ENCODE results near the gene TCP11L2.

Gene TCP11L2

DNA sequence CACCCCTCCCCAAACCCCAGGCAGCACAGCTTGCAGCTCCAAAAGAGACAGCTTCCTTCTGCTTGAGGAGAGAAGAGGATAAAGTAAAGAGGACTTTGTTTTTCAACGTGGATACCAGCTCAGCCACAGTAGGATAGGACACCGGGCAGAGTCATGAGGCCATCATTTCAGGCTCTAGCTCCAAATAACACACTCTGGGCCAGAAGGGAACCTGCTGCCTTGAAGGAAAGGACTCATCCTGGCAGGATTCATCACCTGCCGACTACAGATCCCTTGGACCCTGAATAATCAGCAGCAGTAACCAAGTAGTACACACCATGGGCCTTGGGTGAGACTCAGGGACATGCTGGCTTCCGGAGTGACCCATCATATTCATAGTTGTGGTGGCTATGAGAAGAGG lies 44.3 kb upstream of the TCP11L2 start:
- no peaks in the 10 kb centered on the region for H3K9me3 ChIP-seq (ENCODE audit: control insufficient read depth, low read length)
- TF ChIP-seq CTCF (IDR thresholded peaks at IDR 0.05), result no peak
- H3K27me3 ChIP-seq (ENCODE audit: control insufficient read depth, insufficient read depth, low read length), result no peaks in the 10 kb centered on the region
- H3K9ac ChIP-seq, result no peak overlapping the region
- H2AFZ ChIP-seq, result no peak overlapping the region
- H3K4me2 ChIP-seq (ENCODE audit: low read length), result no peak overlapping the region
- H3K79me2 ChIP-seq, result no peaks in the 10 kb centered on the region
- H3K4me3 ChIP-seq (ENCODE audit: low read depth, low read length), result no peak overlapping the region
- no peak overlapping the region for H3K27ac ChIP-seq
- no peaks in the 10 kb centered on the region for H3K36me3 ChIP-seq (ENCODE audit: control insufficient read depth, insufficient read depth, low read length)
- no peaks in the 10 kb centered on the region for H3K4me1 ChIP-seq

DNA sequence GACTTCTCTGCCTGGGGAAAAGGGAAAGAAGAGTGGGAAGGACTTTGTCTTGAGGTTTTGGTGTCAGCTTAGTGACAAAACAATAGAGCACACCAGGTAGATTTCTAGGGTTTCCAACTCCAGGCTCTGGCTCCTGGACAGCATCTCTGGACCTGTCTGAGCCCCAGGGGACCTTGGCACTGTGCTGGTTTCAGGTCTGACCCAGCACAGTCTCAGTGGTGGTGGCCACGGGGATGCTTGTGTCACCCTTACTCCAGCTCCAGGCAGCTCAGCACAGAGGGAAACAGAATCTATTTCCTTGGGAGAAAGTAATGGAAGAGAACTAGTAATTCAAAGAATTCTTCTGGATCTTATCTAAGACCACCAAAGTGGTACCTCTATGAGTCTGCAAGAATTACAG lies 43.6 kb upstream of the TCP11L2 start:
- Histone ChIP-seq H3K4me3 (ENCODE audit: low read depth, low read length) (no peak overlapping the region), H3K36me3 (ENCODE audit: control insufficient read depth, insufficient read depth, low read length) (no peaks in the 10 kb centered on the region), H3K4me2 (ENCODE audit: low read length) (no peak overlapping the region), H3K4me1 (no peaks in the 10 kb centered on the region), H3K79me2 (no peaks in the 10 kb centered on the region), H3K27me3 (ENCODE audit: control insufficient read depth, insufficient read depth, low read length) (no peaks in the 10 kb centered on the region), H3K9me3 (ENCODE audit: control insufficient read depth, low read length) (no peaks in the 10 kb centered on the region), H2AFZ (no peak overlapping the region), H3K27ac (no peak overlapping the region), H3K9ac (no peak overlapping the region)
- TF ChIP-seq CTCF (IDR thresholded peaks at IDR 0.05), result no peak

- Histone ChIP-seq H3K27me3 (ENCODE audit: control insufficient read depth, insufficient read depth, low read length) (no peaks in the 10 kb centered on the region), H3K4me1 (peaks cover 8% of the 10 kb centered on the region), H3K9me3 (ENCODE audit: control insufficient read depth, low read length) (no peaks in the 10 kb centered on the region), H3K4me2 (ENCODE audit: low read length) (no peak overlapping the region), H3K9ac (no peak overlapping the region), H2AFZ (no peak overlapping the region), H3K79me2 (no peaks in the 10 kb centered on the region), H3K4me3 (ENCODE audit: low read depth, low read length) (no peak overlapping the region), H3K36me3 (ENCODE audit: control insufficient read depth, insufficient read depth, low read length) (no peaks in the 10 kb centered on the region), H3K27ac (no peak overlapping the region)
- TF ChIP-seq CTCF (IDR thresholded peaks at IDR 0.05), result no peak
Measured at GRCh38 chr12:106265116-106265515, 37.4 kb upstream of the TCP11L2 start.

DNA sequence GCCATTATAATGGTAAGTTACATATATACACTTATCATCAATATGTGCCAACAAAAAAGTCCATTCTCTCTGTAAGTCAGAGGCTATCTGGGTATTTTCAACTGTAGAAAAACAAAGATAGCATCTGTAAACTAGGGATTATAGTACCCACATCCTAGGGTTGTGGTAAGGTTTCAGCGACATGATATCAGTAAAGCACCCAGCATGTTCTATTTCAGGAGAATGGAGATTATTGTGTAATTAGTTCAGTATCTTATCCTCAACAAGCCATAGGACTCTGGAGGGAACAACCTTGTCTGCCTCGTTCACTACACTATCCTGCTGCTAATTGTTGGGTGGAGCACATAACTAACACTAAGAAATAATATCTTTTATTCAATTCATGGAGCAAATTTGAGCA lies 35.0 kb upstream of the TCP11L2 start:
- no peak for TF ChIP-seq CTCF (IDR thresholded peaks at IDR 0.05)
- H3K27ac ChIP-seq, result no peak overlapping the region

GRCh38 chr12:106269150-106269771 lies 33.3 kb upstream of the TCP11L2 start:
- Histone ChIP-seq H3K27me3 (ENCODE audit: control insufficient read depth, insufficient read depth, low read length) (no peaks in the 10 kb centered on the region), H3K4me2 (ENCODE audit: low read length) (no peak overlapping the region), H3K27ac (no peak overlapping the region), H3K4me3 (ENCODE audit: low read depth, low read length) (no peak overlapping the region), H3K36me3 (ENCODE audit: control insufficient read depth, insufficient read depth, low read length) (no peaks in the 10 kb centered on the region), H3K9ac (no peak overlapping the region), H2AFZ (no peak overlapping the region), H3K4me1 (peaks cover 8% of the 10 kb centered on the region), H3K9me3 (ENCODE audit: control insufficient read depth, low read length) (no peaks in the 10 kb centered on the region), H3K79me2 (no peaks in the 10 kb centered on the region)
- TF ChIP-seq CTCF (IDR thresholded peaks at IDR 0.05), result no peak

More for the DNA sequence above, 35.0 kb upstream of the TCP11L2 start:
- Histone ChIP-seq H2AFZ (no peak overlapping the region), H3K4me2 (ENCODE audit: low read length) (no peak overlapping the region), H3K79me2 (no peaks in the 10 kb centered on the region), H3K4me1 (peaks cover 8% of the 10 kb centered on the region), H3K27me3 (ENCODE audit: control insufficient read depth, insufficient read depth, low read length) (no peaks in the 10 kb centered on the region), H3K4me3 (ENCODE audit: low read depth, low read length) (no peak overlapping the region), H3K36me3 (ENCODE audit: control insufficient read depth, insufficient read depth, low read length) (no peaks in the 10 kb centered on the region), H3K9ac (no peak overlapping the region), H3K9me3 (ENCODE audit: control insufficient read depth, low read length) (no peaks in the 10 kb centered on the region)

All from parathyroid adenoma (tissue), 2 donors.